ENCODE measurements around the gene SYNRG.

DNA sequence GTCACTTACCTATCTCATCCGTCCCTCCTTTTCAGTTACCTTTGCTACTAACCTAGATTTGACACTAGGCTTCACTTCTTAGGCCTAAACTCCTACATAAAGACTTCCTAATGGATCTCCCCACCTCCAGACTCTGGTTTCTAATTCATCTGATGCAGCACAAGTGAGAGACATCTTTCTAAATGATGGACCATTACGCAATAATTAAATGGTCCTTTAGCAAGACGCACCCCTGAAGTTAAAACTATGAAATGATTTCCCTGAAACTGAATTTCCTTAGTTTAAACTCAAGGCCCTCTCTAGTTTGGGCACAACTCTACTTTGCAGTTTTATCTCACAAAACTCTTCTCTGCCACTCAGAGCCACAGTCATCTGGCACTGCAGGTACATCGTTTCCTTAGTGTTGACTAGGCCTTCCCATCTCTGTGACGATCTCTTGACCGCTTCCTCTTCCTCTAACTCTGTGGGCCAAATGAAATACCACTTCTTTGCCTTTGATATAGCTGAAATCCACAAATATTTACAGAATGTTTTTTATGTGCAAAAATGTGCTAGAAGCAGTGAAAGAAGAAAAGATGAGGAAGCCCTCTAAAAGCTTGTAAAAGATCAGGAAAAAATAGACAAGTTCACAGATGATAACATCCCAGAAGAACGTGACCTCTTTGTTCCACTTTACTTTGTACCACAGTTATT is 3.3 kb downstream of the SYNRG start:
- TF ChIP-seq FOXA1 (IDR thresholded peaks at IDR 0.05) (no peak), L3MBTL2 (conservative IDR thresholded peaks at IDR 0.05) (no peak), SP1 (IDR thresholded peaks at IDR 0.05) (no peak), CTBP1 (IDR thresholded peaks at IDR 0.05; ENCODE audit: borderline replicate concordance) (no peak), BHLHE40 (IDR thresholded peaks at IDR 0.05; ENCODE audit: borderline replicate concordance) (no peak), TARDBP (IDR thresholded peaks at IDR 0.05) (no peak), HDGF (IDR thresholded peaks at IDR 0.05; ENCODE audit: borderline replicate concordance) (no peak), SUZ12 (IDR thresholded peaks at IDR 0.05) (no peak), FOXM1 (IDR thresholded peaks at IDR 0.05; ENCODE audit: borderline replicate concordance) (no peak), ZNF384 (IDR thresholded peaks at IDR 0.05) (no peak), NFRKB (IDR thresholded peaks at IDR 0.05) (no peak), ELF4 (IDR thresholded peaks at IDR 0.05) (no peak)

Measured in HEK293T (cell line).